ENCODE data around the gene OR1J4.

DNA sequence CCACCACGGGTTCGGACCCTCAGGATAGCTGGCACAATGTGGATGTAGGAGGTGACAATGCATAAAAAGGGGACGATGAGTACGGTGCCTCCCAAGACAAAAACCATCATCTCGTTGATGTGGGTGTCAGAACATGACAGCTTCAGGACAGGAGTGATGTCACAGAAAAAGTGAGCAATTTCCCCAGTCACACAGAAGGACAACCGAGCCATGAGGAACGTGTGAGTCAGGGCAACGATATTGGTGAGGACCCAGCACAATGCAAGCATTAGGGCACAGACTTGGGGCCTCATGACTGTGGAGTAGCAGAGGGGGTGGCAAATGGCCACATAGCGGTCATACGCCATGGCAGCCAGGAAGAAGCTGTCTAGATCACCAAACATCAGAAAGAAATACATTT lies 7.7 kb downstream of the OR1J4 start:
- TF ChIP-seq, protein P1, sequence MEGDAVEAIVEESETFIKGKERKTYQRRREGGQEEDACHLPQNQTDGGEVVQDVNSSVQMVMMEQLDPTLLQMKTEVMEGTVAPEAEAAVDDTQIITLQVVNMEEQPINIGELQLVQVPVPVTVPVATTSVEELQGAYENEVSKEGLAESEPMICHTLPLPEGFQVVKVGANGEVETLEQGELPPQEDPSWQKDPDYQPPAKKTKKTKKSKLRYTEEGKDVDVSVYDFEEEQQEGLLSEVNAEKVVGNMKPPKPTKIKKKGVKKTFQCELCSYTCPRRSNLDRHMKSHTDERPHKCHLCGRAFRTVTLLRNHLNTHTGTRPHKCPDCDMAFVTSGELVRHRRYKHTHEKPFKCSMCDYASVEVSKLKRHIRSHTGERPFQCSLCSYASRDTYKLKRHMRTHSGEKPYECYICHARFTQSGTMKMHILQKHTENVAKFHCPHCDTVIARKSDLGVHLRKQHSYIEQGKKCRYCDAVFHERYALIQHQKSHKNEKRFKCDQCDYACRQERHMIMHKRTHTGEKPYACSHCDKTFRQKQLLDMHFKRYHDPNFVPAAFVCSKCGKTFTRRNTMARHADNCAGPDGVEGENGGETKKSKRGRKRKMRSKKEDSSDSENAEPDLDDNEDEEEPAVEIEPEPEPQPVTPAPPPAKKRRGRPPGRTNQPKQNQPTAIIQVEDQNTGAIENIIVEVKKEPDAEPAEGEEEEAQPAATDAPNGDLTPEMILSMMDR (optimal IDR thresholded peaks at IDR 0.05 in 1 of 3, IDR thresholded peaks at IDR 0.05 in 1 of 3, conservative IDR thresholded peaks at IDR 0.05 in 1 of 3; ENCODE audit: extremely low read depth in 1 of 3, insufficient read depth in 2 of 3, low read length in 3 of 3): no peak
- TF ChIP-seq EZH2 (IDR thresholded peaks at IDR 0.05; ENCODE audit: low read length): no peak

Data from keratinocyte (primary cell).